ENCODE results near the gene DCT.

- TF ChIP-seq POLR2AphosphoS5 (IDR thresholded peaks at IDR 0.05; ENCODE audit: low read depth, low read length) (no peak), CTCF (IDR thresholded peaks at IDR 0.05) (no peak), REST (IDR thresholded peaks at IDR 0.05; ENCODE audit: insufficient read depth in 1 of 2, low read depth in 2 of 2, low read length in 1 of 2) (no peak), SIN3A (IDR thresholded peaks at IDR 0.05; ENCODE audit: borderline replicate concordance, insufficient read depth, low read depth, low read length) (no peak)
Observed at GRCh38 chr13:94394723-94395122, 84.8 kb downstream of the DCT start.

All from Panc1 (cell line).